Calu3 (cell line): ENCODE measurements around the gene ZBTB7A. TPM values are rescaled to one million over a fixed set of nuclear protein-coding genes. Genes with fewer than 3 reads are reported as not detected.

Experiments
- BruUV-seq: library from RNA; stranded (reverse); fragments of 400-500 nt; replicated peaks from 2 replicates; lab custom pipeline; 2021; lab: Mats Ljungman, UMichigan
- CTCF ChIA-PET: fragments of 300-600 bp; sonication (Branson Sonifier 250); formaldehyde crosslinking; loops from one replicate; lab custom pipeline; 2022; ENCODE audit warnings: antibody characterized with exemption; lab: Charles Lee
- DNase-seq: peaks from one replicate; pipeline ENCODE4 v3.0.0; 2022
- H3K27ac Mint-ChIP-seq: one replicate; pipeline ENCODE4 v1.8.0; 2022; ENCODE audit warnings: mixed read lengths; ENCODE audit not compliant: unreplicated experiment
- H3K27me3 Mint-ChIP-seq: one replicate; pipeline ENCODE4 v1.8.0; 2022; ENCODE audit warnings: mixed read lengths; ENCODE audit not compliant: unreplicated experiment
- H3K36me3 Mint-ChIP-seq: one replicate; pipeline ENCODE4 v1.8.0; 2022; ENCODE audit warnings: mild to moderate bottlenecking, moderate library complexity, mixed read lengths; ENCODE audit not compliant: insufficient read depth, unreplicated experiment
- H3K4me1 Mint-ChIP-seq: one replicate; pipeline ENCODE4 v1.8.0; 2022; ENCODE audit warnings: mild to moderate bottlenecking, low read depth, mixed read lengths; ENCODE audit not compliant: unreplicated experiment
- H3K4me3 Mint-ChIP-seq: one replicate; pipeline ENCODE4 v1.8.0; 2022; ENCODE audit warnings: mild to moderate bottlenecking, low read depth, moderate library complexity, mixed read lengths; ENCODE audit not compliant: unreplicated experiment
- H3K9me3 Mint-ChIP-seq: one replicate; pipeline ENCODE4 v1.8.0; 2022; ENCODE audit warnings: low read depth, mixed read lengths; ENCODE audit not compliant: unreplicated experiment
- CTCF ChIP-seq: fragments of 200-600 bp; IDR thresholded peaks from one replicate; pipeline ENCODE4 v1.8.0; 2022; ENCODE audit warnings: antibody characterized with exemption; ENCODE audit not compliant: unreplicated experiment
- intact Hi-C: fragments of 100-400 bp; cut with micrococcal nuclease; formaldehyde crosslinking; loops from one replicate; pipeline ENCODE4 v1.10.0; 2022; ENCODE audit not compliant: unreplicated experiment
- total RNA-seq: library from RNA; stranded (reverse); gene quantifications from 2 replicates; pipeline ENCODE4 v1.2.3, GENCODE V29; 2022

ZBTB7A gene
- total RNA-seq, 1 experiment from 2014 or later, result 38.0 TPM

GRCh38 chr19:4030552-4030951 is 36.1 kb downstream of the ZBTB7A start:
- intact Hi-C loops, result no loop called here
- no peak for DNase-seq
- no peaks in the 10 kb centered on the region for H3K9me3 Mint-ChIP-seq
- CTCF ChIA-PET, result no interaction called here
- H3K27ac Mint-ChIP-seq, result no peak overlapping the region
- no TSS peak for BruUV-seq
- peaks cover 53% of the 10 kb centered on the region for H3K36me3 Mint-ChIP-seq
- H3K4me1 Mint-ChIP-seq, result no peaks in the 10 kb centered on the region
- H3K4me3 Mint-ChIP-seq, result no peak overlapping the region
- no peak for TF ChIP-seq CTCF
- no peaks in the 10 kb centered on the region for H3K27me3 Mint-ChIP-seq

GRCh38 chr19:4029247-4029614 is 37.5 kb downstream of the ZBTB7A start:
- Mint-ChIP-seq H3K27me3 (no peaks in the 10 kb centered on the region), H3K36me3 (peaks cover 58% of the 10 kb centered on the region), H3K4me1 (no peaks in the 10 kb centered on the region), H3K4me3 (no peak overlapping the region), H3K27ac (peak overlapping the region; percentile 39), H3K9me3 (no peaks in the 10 kb centered on the region)
- intact Hi-C loops, result no loop called here
- DNase-seq, result no peak
- no TSS peak for BruUV-seq
- CTCF ChIA-PET, result interaction anchor here (0.6 kb wide), 1 partner anchor 96 kb away, joined by 3 read pairs; no protein-coding TSS in a partner anchor
- TF ChIP-seq CTCF, result no peak

GRCh38 chr19:4028334-4029246 is 38.1 kb downstream of the ZBTB7A start:
- Mint-ChIP-seq H3K36me3 (peaks cover 63% of the 10 kb centered on the region), H3K4me1 (no peaks in the 10 kb centered on the region), H3K27me3 (no peaks in the 10 kb centered on the region), H3K9me3 (no peaks in the 10 kb centered on the region), H3K4me3 (no peak overlapping the region), H3K27ac (peak overlapping the region; percentile 39)
- BruUV-seq, result no TSS peak
- TF ChIP-seq CTCF, result no peak
- DNase-seq, result no peak
- intact Hi-C loops, result no loop called here
- CTCF ChIA-PET, result interaction anchor here (0.6 kb wide), 1 partner anchor 97 kb away, joined by 3 read pairs; no protein-coding TSS in a partner anchor

- no peak overlapping the region for H3K4me3 Mint-ChIP-seq
- H3K4me1 Mint-ChIP-seq, result no peaks in the 10 kb centered on the region
- H3K27ac Mint-ChIP-seq, result no peak overlapping the region
- no peaks in the 10 kb centered on the region for H3K9me3 Mint-ChIP-seq
- no TSS peak for BruUV-seq
- intact Hi-C loops, result no loop called here
- no peak for DNase-seq
- no peaks in the 10 kb centered on the region for H3K27me3 Mint-ChIP-seq
- no peak for TF ChIP-seq CTCF
- peaks cover 65% of the 10 kb centered on the region for H3K36me3 Mint-ChIP-seq
- CTCF ChIA-PET, result no interaction called here
Observed at GRCh38 chr19:4027146-4027545, 39.6 kb downstream of the ZBTB7A start.
